HG03521 (cell line): ENCODE measurements around the gene DSTN.

Source experiments
- ATAC-seq: cut with Tn5 transposase; IDR thresholded peaks from one replicate; pipeline ENCODE4 v1.9.1; 2021; ENCODE audit warnings: mild to moderate bottlenecking, moderate library complexity; ENCODE audit not compliant: unreplicated experiment

The DSTN gene

DNA sequence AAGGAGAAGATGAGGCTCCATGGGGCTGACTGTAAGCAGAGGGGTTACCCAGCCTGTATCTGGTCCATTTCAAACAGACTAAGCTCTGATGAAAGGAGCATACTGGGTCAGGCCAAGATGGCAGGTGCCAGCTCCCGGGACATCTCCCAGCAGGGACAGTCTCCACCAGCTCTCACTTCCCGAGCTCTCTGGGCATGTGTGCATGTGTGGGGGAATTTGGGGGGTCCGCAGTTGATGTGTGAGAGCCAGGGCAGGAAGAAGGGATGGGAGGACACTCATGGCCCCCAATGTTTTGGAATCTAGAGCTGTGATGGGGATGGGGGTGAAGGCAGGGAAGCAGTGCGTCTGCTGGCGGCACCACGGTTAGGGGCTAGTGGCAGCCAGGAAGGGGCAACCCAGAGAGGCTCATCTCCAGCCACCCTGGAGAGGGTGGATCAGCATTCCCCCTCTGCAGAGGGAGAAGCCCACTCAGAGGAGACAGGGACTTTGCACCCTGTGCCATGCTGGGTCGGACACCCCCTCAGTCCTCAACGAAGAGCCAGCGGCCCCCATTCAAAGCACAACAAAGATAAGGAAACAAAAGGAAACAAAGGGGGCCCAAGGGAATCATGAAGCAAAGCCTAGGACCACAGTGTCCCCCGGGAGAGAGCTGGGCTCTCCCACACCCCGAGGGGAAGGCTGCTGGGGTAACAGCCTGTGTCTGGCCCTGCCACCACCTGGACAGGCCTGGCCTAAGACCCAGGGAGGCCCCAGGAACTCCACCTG lies 52.4 kb downstream of the DSTN start:
- no peak for ATAC-seq

DNA sequence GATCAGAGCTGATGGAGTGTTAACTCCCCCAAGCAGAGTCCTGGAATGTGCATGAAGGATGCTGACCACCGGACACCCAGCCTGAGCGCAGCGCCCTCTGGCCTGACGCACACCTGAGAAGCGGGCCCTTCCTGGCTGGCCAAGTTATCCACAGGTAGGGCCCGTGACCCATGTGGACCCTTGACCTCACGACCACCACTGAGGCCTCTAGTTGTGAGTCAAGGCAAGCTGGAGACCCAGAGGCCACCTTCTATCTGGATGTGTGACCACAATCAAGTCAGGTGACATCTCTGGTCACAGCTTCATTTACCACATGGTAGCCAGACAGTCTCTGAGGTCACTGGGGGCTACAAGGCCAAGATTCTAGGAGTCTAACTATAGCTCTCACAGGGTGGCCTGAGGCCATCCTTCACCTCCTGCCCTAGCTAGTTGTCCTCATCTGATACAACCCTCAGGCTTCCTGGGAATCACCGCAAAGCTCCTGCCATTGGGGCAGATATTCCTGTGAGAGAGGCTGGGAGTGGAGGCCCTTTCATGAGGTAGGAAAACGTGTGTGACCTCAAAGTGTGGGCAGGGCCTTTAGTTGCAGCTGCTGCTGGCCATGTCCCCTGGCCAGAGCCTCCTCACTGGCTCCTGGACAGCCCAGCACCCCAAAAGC lies 53.1 kb downstream of the DSTN start:
- ATAC-seq, result no peak

DNA sequence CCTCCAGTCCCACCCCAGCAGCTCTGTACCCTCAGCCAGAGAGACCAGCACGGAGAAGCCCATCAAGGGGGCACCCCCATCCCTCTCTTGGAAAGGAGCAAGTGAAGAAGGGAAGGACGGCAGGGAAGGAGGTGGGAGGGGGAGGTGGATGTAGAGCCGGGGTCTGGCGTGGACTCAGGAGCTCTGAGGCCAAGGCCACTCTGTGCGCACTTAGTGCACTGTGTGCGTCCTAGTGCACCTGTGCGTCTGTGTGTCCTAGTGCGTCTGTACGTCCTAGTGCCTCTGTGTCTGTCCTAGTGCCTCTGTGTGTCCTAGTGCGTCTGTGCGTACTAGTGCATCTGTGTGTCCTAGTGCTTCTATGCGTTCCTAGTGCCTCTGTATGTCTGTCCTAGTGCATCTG lies 54.2 kb downstream of the DSTN start:
- no peak for ATAC-seq

DNA sequence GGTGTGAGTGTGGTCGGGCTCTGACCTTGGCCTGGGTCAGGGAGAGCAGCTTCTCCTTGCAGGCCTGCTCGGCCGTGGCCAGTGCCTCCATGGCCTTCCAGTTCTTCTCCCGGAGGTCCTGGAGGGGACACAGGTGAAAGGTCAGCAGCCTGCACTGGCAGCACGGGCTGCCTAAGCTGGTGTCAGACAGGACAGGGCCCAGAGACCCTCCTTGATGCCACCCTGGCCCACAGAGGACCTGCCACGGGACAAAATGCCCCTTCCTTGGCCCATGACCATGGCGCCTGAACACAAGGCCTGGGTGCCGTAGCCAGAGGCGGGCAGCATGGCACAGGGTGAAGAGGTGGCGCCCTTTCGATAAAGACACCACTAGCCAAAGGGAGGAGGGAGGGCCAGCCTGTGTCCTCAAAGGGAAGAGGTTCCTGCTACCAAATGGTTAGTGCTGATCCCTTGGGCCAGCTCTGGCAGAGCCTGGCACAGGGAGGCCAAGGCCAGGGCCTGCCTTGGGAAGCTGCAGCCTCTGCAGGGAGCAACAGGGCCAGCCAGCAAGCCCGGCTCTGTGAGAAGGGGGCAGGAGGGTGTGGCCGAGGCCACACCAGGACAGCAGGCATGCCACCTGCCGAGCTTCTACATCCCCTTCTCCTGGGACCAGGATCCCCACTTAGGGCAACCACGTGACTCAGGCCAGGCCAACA lies 54.8 kb downstream of the DSTN start:
- no peak for ATAC-seq

DNA sequence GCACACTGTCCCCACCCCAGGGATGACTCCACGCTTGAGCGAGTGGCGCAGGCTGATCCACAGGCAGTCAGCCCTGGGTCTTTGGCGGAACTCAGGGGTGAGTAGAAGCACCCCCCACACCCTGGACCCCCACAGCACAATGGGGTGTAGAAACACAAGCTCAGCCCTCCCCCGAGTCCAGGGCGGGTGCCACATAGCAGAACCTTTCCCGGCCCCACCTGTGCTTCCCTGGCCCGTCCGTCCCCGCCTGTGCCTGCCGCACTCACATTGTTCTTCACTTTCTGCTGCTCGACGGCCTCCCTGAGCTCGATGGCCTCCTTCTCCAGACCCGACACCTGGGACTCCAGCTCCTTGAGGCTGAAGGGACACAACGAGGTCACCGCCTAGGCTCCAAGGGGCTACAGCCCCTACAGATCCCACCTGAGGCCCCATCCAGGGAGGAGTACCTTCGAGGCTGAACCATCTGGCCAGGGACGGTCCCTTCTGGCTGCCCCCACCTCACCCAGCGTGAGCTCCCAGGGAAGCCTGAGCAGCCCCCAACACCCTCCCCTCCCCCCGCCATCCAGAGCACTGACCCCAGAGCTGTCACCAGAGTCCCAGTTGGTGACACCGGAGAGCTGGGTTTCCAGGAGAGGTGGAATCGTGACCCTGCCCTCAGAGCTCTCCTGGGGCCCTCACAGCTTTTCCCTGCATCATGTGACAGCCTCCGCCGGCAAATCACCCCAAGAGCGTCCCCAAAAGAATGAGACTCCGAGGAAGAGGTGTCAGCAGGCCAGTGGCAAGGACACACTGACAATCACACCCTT lies 55.6 kb downstream of the DSTN start:
- ATAC-seq, result no peak

DNA sequence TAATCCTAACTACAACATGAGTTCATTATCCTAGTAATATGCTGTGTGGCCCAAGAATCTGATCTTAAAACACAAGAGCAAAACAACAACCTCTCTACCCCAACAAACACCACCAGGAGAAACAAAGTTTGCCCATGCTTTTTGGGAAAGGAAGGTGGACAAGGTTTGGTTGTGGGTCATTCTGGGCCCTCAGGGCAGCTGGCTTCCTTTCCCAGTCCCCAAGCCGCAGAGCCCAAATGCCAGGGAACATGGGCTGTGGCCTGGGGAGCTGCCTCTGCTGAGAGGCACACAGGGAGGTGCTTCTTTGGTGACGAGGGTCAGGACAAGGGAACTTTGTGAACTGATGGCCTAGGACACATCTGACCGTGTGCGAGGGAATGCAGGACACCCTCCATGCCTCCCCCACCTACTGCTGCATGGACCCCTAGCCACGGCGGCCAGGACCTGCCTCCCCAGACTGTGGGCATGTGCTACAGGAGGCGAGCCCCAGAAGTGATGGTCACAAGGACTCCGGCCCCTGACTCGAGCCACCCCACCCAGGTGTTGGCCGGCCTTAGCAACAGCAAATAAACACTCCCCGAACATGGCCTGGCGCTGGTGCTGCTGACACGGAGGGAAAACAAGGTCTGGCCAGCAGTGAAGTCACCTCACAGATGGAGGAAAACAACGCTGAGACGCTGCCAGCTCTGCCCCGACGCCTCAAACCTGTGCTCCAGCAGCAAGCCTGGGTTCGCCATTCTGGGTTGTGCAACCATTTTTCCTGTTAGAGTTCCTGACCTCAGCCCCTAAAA lies 56.5 kb downstream of the DSTN start:
- ATAC-seq, result no peak

DNA sequence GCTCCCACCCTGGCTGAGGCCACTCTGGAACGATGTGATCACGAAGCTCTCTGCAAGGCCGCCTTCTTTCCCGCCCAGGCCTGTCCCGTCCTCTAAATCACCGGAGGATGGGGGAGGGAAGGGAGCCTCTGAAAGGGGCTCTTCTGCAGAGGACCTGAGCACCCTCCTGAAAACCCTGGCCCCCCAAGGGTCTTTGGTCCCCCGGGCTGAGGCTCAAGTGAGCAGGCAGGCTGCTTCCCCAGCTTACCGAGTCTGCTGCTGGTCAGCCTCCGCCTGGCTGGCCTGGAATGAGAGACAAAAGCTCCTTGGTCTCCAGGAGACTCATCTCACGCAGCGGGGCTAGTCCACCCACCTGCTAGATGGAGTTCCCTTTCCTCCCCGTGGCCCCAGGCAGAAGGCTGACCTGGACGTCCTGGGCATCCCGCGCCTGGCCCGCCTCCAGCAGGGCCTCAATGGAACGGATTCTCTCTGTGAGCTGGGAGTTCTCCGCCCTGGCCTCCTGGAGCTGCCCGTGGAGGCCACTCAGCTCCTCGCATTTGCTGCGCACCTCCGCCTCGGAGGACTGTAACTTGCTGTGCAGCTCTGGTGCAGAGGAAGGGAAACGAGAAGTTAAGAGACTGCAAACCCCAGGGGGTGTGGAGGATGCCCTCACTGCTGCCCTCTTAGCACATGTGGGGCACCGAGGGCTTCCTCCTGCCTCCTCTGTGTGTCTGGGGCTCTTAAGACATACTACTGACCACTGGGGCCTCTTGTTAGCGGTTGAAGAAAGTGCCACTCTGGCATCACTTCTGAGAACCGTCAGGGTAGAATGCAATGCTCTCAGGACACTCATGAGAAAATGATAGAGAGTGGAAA lies 57.5 kb downstream of the DSTN start:
- no peak for ATAC-seq

DNA sequence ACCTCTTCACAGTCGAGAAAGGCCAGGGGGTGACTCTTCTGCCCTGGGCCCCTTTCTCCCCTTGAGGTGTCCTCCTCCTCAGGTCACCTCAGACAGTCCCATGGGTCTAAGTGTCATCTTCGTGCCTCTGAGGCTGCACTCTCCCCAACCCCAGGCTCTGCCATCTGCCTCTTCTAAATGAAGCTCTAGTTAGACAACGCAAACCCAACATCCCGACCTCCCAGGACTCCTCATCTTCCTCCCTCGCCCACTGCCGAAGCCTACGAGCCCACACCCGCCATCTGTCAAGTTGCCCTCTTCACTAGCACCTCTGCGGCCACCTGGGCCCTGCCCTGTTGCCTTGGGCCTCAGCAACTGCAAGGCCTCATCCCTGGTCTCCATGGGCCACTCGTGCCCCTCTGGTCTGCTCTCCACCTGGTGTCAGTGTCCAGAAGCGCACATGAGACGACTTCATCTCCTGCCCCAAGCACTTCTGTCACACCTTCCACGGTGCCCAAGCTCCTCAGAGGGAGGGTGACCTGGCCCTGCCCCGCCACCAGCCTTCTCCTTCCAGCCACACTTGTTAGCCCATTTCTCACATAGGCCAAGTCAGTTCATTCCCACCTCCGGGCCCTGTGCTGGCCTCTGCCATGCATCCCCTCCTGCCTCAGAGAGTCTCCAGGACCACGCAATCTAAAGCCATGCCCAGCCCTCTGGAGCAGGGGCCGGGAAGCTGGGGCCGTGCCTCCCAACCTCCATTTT lies 58.4 kb downstream of the DSTN start:
- ATAC-seq, result no peak

DNA sequence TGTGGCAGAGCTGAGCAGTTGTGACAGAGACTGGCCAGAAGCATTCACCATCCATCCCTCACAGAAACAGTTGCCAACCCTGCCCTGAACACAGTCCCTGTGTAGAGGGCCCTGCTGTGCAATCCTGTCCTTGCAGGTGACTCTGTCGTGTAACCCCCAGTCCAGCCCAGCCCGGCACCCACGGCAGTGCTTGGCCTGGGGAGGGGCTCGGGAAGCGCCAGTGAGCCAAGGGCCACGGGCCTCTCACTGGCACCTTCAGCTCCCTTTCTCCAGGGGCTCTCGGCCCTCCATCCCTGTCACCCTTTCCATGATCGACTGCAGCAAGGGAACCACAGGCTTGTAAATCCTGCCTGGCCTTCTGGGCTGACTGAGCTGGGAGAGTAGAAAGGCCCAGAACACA lies 59.1 kb downstream of the DSTN start:
- ATAC-seq, result no peak

DNA sequence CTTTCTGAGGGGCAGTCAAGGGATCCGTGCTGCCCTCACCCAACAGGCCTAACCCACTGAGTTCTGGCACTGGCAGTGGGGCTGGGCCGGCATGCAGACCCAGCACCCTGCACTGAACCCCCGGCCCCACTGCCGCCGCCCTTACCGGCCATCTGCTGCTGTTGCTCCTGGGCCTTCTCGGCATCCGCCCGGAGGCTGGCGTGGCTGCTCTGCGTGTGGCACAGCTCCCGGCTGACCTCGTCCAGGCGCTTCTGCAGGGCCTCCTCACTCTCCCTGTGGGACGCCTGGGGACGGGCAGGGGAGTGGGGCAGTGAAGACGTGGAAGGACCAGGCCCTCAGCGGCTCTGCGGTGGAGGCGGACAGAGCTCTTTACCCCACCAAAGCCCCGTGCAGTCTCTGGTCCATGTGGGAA lies 59.8 kb downstream of the DSTN start:
- ATAC-seq, result no peak

DNA sequence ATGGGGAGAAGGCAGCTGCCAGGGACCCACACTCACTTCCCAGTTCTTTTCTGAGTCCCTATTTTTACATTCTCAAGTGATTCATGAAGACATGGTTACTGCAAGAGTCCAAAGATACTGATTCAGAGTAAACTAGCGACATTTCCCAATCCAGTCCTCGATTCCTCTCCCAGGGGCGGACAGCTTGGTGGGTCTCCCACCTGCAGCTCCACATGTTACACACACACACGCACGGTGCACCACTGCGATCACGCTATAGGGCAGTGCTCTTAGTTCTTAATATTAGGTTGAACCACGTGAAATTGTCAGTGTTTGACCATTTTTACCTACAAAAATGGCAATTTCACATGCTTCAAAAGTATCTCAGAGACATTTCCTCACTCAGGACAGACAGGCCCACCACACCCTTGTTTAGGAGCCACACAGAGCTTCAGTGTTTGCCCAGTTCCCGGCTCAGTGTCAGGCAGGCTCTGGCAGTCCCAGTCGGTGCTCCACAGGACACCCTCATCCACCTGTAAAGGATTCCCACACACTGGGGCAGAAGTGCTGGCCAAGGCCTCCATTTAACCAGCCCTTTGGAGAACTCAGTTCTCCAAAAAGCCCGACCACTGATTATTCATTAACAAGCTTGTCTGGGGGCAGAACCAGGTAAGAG lies 60.4 kb downstream of the DSTN start:
- ATAC-seq, result no peak

DNA sequence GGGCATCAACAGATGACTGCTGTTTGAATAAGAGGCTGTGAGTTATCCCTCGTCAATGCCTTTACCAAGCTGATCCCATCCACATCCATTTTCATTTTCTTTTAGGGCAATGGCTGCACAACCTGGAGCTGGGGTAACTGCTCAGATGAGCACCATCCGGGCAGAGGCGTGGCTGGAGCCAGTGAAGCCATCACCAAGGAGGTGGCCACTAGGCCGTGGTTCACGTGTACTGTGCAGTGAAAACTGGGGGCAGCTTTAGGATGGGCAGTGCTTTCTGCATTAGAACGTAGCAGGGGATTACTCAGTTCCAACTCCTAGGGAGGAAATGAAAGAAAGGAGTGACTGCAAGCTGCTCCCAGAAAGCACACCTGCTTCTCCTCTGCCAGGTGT lies 60.9 kb downstream of the DSTN start:
- no peak for ATAC-seq

DNA sequence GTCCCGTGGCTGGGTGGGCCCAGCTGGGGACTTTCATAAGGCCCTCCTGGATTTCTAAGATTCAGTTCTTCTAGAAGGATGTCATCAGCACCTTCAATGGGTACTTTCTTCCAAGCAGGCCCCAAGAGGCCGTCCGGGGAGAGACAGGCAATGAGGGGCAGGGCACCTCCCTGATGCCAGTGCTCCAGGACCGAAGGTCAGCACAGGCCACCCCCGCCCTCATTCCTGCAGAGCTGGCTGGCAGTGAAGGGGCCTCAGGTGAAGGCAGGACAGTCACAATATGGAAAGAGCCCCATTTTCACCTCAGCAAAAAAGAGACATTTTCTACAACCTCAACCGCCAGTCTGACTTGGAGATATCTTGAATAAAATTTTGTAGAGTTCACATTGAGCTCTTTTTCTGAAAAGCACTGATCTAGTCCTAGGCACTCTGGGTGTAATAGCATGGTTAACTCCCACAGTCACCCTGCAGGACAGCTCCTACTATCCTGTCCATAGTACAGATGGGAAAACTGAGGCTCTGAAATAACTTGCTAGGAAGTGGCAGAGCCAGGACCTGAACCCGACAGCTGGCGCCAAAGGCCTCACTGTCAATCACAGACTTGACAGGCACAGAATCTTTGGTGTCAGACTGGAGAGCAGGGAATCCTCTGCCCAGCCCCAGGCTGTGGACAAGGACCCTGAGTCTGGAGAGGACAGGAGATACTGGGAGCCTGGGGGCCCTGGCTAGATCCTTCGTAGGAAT lies 61.9 kb downstream of the DSTN start:
- no peak for ATAC-seq

DNA sequence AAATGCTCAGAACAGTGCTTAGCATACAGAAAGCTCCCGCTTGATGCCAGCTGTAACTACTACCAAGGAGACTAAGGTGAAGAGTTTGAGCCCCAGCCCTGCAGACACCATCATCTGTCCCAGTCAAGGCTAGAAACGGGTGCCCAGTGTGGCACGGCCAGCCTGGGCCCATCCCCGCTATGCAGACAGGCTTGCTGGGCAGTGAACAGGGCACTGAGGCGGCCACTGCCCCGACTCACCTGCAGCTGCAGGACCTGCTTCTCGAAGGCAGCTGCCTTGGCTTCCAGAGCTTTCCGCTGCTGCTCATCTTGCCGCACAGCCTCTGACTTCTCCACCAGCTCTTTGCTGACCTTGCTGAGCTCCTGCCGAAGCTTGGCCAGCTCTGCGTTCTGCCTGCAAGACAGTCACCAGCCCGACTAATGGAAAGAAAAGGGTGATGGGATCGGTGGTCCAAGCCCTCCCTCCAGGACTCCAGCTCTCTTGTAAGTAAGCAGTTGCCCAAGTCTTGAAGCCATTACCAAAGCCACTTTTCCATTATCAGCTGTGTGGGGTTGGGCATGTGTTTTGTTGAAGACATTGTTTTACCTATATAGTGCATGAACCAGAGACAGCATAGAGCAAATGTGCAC lies 63.5 kb downstream of the DSTN start:
- no peak for ATAC-seq

DNA sequence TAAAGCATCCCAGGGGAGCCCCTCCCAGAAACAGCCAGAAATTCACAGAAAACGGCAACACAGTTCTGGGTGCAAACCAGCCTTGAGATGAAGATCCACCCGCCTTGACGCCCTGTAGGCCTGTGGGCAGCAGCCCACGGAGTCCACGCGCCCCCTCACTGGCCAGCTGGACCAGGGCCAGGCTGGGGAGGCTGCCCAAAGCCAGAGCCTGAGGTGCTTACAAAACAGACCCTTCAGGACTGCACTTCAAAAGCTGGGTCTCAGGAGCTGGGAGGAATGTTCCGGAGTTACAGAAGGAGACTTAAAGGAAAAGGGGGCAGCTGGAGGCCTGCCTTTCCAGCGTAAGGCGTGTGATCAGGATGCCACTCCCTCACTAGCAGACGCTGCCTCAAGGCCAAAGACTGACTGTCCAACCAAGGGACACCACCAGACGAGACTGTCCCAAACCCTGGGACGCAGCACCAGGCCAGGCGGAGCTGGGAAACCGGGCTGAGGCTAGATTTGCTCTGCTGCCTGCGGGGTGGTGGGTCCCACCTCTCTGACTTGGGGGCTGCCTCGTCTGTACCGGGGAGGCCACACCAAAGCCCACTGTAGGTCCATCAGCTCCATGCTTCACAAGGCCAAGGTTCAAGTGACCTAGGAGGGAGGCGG lies 64.1 kb downstream of the DSTN start:
- ATAC-seq, result no peak

DNA sequence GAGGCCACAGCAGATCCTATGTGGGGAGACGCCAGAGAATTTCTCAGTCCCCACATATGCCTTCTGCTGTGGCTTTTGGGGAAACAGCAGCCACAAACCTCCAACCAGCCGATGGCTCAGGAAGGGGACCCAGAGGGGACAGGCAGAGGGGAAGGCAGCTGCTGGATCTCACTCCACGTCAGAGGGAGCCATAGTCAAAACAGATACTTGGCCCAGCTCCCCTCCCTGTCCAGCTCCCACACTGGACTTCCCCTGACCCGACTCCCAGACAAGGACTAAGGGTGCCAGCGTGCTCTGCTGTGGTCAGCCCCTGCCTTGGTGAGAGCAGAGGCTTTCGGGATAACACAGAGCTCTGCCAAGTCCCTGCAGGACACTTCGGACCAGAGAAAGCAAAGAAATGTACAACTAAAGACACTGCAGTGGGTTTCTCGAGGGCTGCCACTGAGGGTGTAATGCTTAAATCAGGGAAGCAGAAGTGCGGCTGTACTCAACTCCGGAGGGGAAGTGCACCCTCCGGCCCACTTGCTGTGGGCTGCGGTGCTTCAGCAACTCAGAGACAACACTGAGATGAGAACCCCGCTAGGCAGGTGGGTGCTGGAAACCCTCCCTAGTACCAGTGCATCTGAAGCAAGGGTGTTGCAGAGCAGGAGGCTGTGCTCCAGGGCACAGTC lies 64.9 kb downstream of the DSTN start:
- no peak for ATAC-seq
